Liver (tissue), 9 donors: Measurements from ENCODE around the gene CAPS. TPM values are rescaled to one million over a fixed set of nuclear protein-coding genes. Genes with fewer than 3 reads are reported as not detected.

Experiments used
- DNase-seq: peaks from one replicate; pipeline ENCODE4 v3.0.0-alpha.2; 2017; ENCODE audit warnings: low spot score
- H3K27ac ChIP-seq, 2 donors: one replicate each; pipeline ENCODE4 v1.7.0; 2013; ENCODE audit warnings: inconsistent platforms in 2 of 2, low read length in 2 of 2, control low read depth in 1 of 2, low read depth in 1 of 2, mild to moderate bottlenecking in 1 of 2
- H3K27me3 ChIP-seq, 4 donors: one replicate each; pipeline versions ENCODE4 v1.6.1 to v1.7.0; 2013; ENCODE audit warnings: low read length in 3 of 4, inconsistent platforms in 1 of 4, mild to moderate bottlenecking in 1 of 4, moderate library complexity in 1 of 4; ENCODE audit not compliant: control insufficient read depth in 4 of 4, insufficient read depth in 4 of 4
- H3K36me3 ChIP-seq, 4 donors: one replicate each; pipeline versions ENCODE4 v1.6.1 to v1.7.0; 2013; ENCODE audit warnings: low read length in 3 of 4, mild to moderate bottlenecking in 3 of 4, low read depth in 1 of 4, moderate library complexity in 1 of 4; ENCODE audit not compliant: control insufficient read depth in 4 of 4, insufficient read depth in 3 of 4
- H3K4me1 ChIP-seq, 4 donors: one replicate each; pipeline versions ENCODE4 v1.6.1 to v1.7.0; 2013; ENCODE audit warnings: low read length in 3 of 4, mild to moderate bottlenecking in 3 of 4, moderate library complexity in 1 of 4; ENCODE audit not compliant: control insufficient read depth in 4 of 4, insufficient read depth in 4 of 4
- H3K4me3 ChIP-seq, 3 donors: one replicate each; pipeline versions ENCODE4 v1.6.1 to v1.7.0; 2013; ENCODE audit warnings: low read length in 3 of 3, control low read depth in 1 of 3, low read depth in 1 of 3, mild to moderate bottlenecking in 1 of 3
- H3K9ac ChIP-seq, 2 donors: one replicate each; pipeline ENCODE4 v1.7.0; 2013; ENCODE audit warnings: low read length in 2 of 2, mild to moderate bottlenecking in 2 of 2, moderate library complexity in 2 of 2, control low read depth in 1 of 2, low read depth in 1 of 2
- H3K9me3 ChIP-seq, 4 donors: one replicate each; pipeline versions ENCODE4 v1.6.1 to v1.7.0; 2013; ENCODE audit warnings: low read length in 3 of 4; ENCODE audit not compliant: control insufficient read depth in 4 of 4
- ATF3 ChIP-seq: IDR thresholded peaks from 2 replicates; pipeline ENCODE4 v1.6.1; 2016; ENCODE audit warnings: antibody characterized with exemption
- EGR1 ChIP-seq, 2 donors: IDR thresholded peaks; 2 replicates each; pipeline ENCODE4 v1.6.1; 2016 to 2018; ENCODE audit warnings: antibody characterized with exemption in 2 of 2, low read depth in 2 of 2
- FOXA1 ChIP-seq: IDR thresholded peaks from 2 replicates; pipeline ENCODE4 v1.6.1; 2016; ENCODE audit warnings: antibody characterized with exemption
- FOXA2 ChIP-seq: IDR thresholded peaks from 2 replicates; pipeline ENCODE4 v1.6.1; 2016; ENCODE audit warnings: antibody characterized with exemption
- GABPA ChIP-seq, 2 donors: IDR thresholded peaks in 1 of 2; conservative IDR thresholded peaks in 1 of 2; 2 replicates each; pipeline ENCODE4 v1.6.1; 2016; ENCODE audit warnings: antibody characterized with exemption in 2 of 2, mild to moderate bottlenecking in 1 of 2, moderate library complexity in 1 of 2
- HNF4A ChIP-seq, 2 donors: conservative IDR thresholded peaks; 2 replicates each; pipeline ENCODE4 v1.6.1; 2016; ENCODE audit warnings: antibody characterized with exemption in 2 of 2, mild to moderate bottlenecking in 2 of 2
- HNF4G ChIP-seq: IDR thresholded peaks from 2 replicates; pipeline ENCODE4 v1.6.1; 2016; ENCODE audit warnings: antibody characterized with exemption
- JUND ChIP-seq, 2 donors: IDR thresholded peaks; 2 replicates each; pipeline ENCODE4 v1.6.1; 2016; ENCODE audit warnings: antibody characterized with exemption in 2 of 2
- NR2F2 ChIP-seq: IDR thresholded peaks from 2 replicates; pipeline ENCODE4 v1.6.1; 2016; ENCODE audit warnings: antibody characterized with exemption
- RAD21 ChIP-seq, 2 donors: IDR thresholded peaks; 2 replicates each; pipeline ENCODE4 v1.6.1; 2016; ENCODE audit warnings: antibody characterized with exemption in 2 of 2, mild to moderate bottlenecking in 2 of 2
- REST ChIP-seq: IDR thresholded peaks from 2 replicates; pipeline ENCODE4 v1.6.1; 2016; ENCODE audit warnings: antibody characterized with exemption, mild to moderate bottlenecking
- RXRA ChIP-seq, 2 donors: IDR thresholded peaks; 2 replicates each; pipeline ENCODE4 v1.6.1; 2017 to 2018; ENCODE audit warnings: antibody characterized with exemption in 2 of 2, mild to moderate bottlenecking in 1 of 2
- SP1 ChIP-seq: IDR thresholded peaks from 2 replicates; pipeline ENCODE4 v1.6.1; 2018; ENCODE audit warnings: antibody characterized with exemption, mild to moderate bottlenecking
- YY1 ChIP-seq: IDR thresholded peaks from 2 replicates; pipeline ENCODE4 v1.6.1; 2016; ENCODE audit warnings: antibody characterized with exemption, mild to moderate bottlenecking
- ZBTB33 ChIP-seq: IDR thresholded peaks from 2 replicates; pipeline ENCODE4 v1.6.1; 2016; ENCODE audit warnings: antibody characterized with exemption
- WGBS: extraction: QIAGEN DNeasy Blood & Tissue Kit; methylation state at CpG from one replicate; pipeline ENCODE4 v1.1.7; 2013; 5-methylcytosine and 5-hydroxymethylcytosine counted together
- polyA plus RNA-seq, 2 donors: library from polyadenylated mRNA; stranded (reverse) in 1 of 2; unstranded in 1 of 2; fragments of 200-250 nt in 1 of 2; fragments of >200 nt in 1 of 2; fragmentation: Nextera tagmentation in 1 of 2; extraction: Ambion mirVana in 1 of 2; gene quantifications; one replicate each; pipeline versions ENCODE4 v1.2.1 to v1.2.3, GENCODE V29; 2013 to 2015
- total RNA-seq, 2 donors: library from RNA; depleted of rRNA; stranded (reverse); fragments of >200 nt; gene quantifications; one replicate each; pipeline ENCODE4 v1.2.3, GENCODE V29; 2014
- donor health status: healthy.
- donor health status: healthy.
- donor health status: healthy.
- donor health status: healthy.
- donor health status: healthy.

CAPS gene
- total and polyA plus RNA-seq, 4 donors: 2.1 to 11.4 (median 3.5) TPM

- Histone ChIP-seq H3K36me3 (peaks cover 6 to 46% (median 26%) of the 10 kb centered on the region in 4 donors), H3K4me3 (no peak overlapping the region), H3K9ac (no peak overlapping the region), H3K9me3 (no peaks in the 10 kb centered on the region), H3K27me3 (no peaks in the 10 kb centered on the region), H3K27ac (no peak overlapping the region), H3K4me1 (peaks cover 6 to 22% (median 16%) of the 10 kb centered on the region in 4 donors)
- no peak for TF ChIP-seq YY1
- no peak for TF ChIP-seq FOXA1
- no peak for TF ChIP-seq NR2F2
- no peak for TF ChIP-seq GABPA (IDR thresholded peaks at IDR 0.05 in 1 of 2, conservative IDR thresholded peaks at IDR 0.05 in 1 of 2)
- TF ChIP-seq ZBTB33: no peak
- TF ChIP-seq JUND (IDR thresholded peaks at IDR 0.05): no peak
- whole genome bisulfite sequencing: 98% methylated on average over 18 of the region's 18 CpGs
- no peak for DNase-seq
These were observed 18.1 kb downstream of the CAPS start for GRCh38 chr19:5932146-5932545.

GRCh38 chr19:5932609-5933262 lies 18.7 kb downstream of the CAPS start:
- TF ChIP-seq GABPA (IDR thresholded peaks at IDR 0.05 in 1 of 2, conservative IDR thresholded peaks at IDR 0.05 in 1 of 2): no peak
- no peak for TF ChIP-seq FOXA1
- no peak for TF ChIP-seq SP1
- no peak overlapping the region for H3K4me3 ChIP-seq

GRCh38 chr19:5933391-5934068 lies 19.5 kb downstream of the CAPS start:
- 89% methylated on average over 20 of the region's 20 CpGs for WGBS

More at GRCh38 chr19:5932609-5933262, 18.7 kb downstream of the CAPS start:
- DNase-seq: no peak
- Histone ChIP-seq H3K9ac (no peak overlapping the region), H3K27ac (no peak overlapping the region), H3K27me3 (no peaks in the 10 kb centered on the region), H3K36me3 (peaks cover 4 to 40% (median 22%) of the 10 kb centered on the region in 4 donors), H3K9me3 (no peaks in the 10 kb centered on the region), H3K4me1 (peaks cover 6 to 23% (median 17%) of the 10 kb centered on the region in 4 donors)
- 97% methylated on average over 21 of the region's 21 CpGs for WGBS

GRCh38 chr19:5934069-5934401 lies 20.0 kb downstream of the CAPS start:
- no peak overlapping the region for H3K27ac ChIP-seq
- no peaks in the 10 kb centered on the region for H3K9me3 ChIP-seq
- TF ChIP-seq RXRA (IDR thresholded peaks at IDR 0.05): no peak
- TF ChIP-seq YY1: no peak
- TF ChIP-seq HNF4A (conservative IDR thresholded peaks at IDR 0.05): no peak
- TF ChIP-seq HNF4G: no peak
- TF ChIP-seq JUND (IDR thresholded peaks at IDR 0.05): no peak
- no peak for TF ChIP-seq REST
- no peak for TF ChIP-seq RAD21 (IDR thresholded peaks at IDR 0.05)
- no peak for TF ChIP-seq ZBTB33
- no peak for TF ChIP-seq FOXA2
- TF ChIP-seq SP1: no peak
- no peaks in the 10 kb centered on the region for H3K27me3 ChIP-seq
- DNase-seq: no peak
- H3K4me3 ChIP-seq: no peak overlapping the region
- H3K4me1 ChIP-seq: peaks cover 6 to 23% (median 17%) of the 10 kb centered on the region in 4 donors
- 75% methylated on average over 5 of the region's 5 CpGs for WGBS
- no peak overlapping the region for H3K9ac ChIP-seq
- H3K36me3 ChIP-seq: peaks cover 4 to 28% (median 14%) of the 10 kb centered on the region in 4 donors

More at GRCh38 chr19:5933391-5934068, 19.5 kb downstream of the CAPS start:
- TF ChIP-seq EGR1 (IDR thresholded peaks at IDR 0.05; ENCODE audit: low read depth in 2 of 2) (no peak), ATF3 (no peak)
- H3K4me1 ChIP-seq: peaks cover 6 to 23% (median 17%) of the 10 kb centered on the region in 4 donors
- no peak overlapping the region for H3K27ac ChIP-seq
- H3K27me3 ChIP-seq: no peaks in the 10 kb centered on the region
- H3K36me3 ChIP-seq: peaks cover 4 to 33% (median 17%) of the 10 kb centered on the region in 4 donors
- H3K9ac ChIP-seq: no peak overlapping the region
- no peak for DNase-seq
- no peak overlapping the region for H3K4me3 ChIP-seq
- H3K9me3 ChIP-seq: no peaks in the 10 kb centered on the region
